ENCODE measurements around the gene CALML5.

- no peak for TF ChIP-seq CTCF (conservative IDR thresholded peaks at IDR 0.05; ENCODE audit: low read depth, low read length)
- TF ChIP-seq EZH2 (IDR thresholded peaks at IDR 0.05; ENCODE audit: borderline replicate concordance, low read depth, low read length, poor library complexity, severe bottlenecking), result no peak
Measured at GRCh38 chr10:5526691-5527331, 27.4 kb upstream of the CALML5 start.

Data from A673 (cell line).